Right cardiac atrium (tissue), 5 donors: ENCODE results near the gene CMPK1. TPM values are rescaled to one million over a fixed set of nuclear protein-coding genes. Genes with fewer than 3 reads are reported as not detected.
"Not testable (repeated sequence)": the region's sequence is repeated elsewhere in the genome, so short reads cannot be mapped to it uniquely, and the experiment has no call there.

Source experiments
- ATAC-seq, 2 donors: fragments of 200-7000 bp; cut with Tn5 transposase; one replicate each; pipeline versions ENCODE4 v1.8.0 to v1.9.1; 2020; ENCODE audit warnings: moderate library complexity in 2 of 2, mild to moderate bottlenecking in 1 of 2
- DNase-seq, 3 donors: peaks; one replicate each; pipeline ENCODE4 v3.0.0-alpha.2; 2020
- H3K27ac ChIP-seq: one replicate; pipeline ENCODE4 v1.5.1; 2013; ENCODE audit warnings: mild to moderate bottlenecking, low read length, control low read depth, moderate library complexity
- H3K27me3 ChIP-seq: one replicate; pipeline ENCODE4 v1.6.1; 2013; ENCODE audit not compliant: control insufficient read depth, insufficient read depth
- H3K4me1 ChIP-seq: one replicate; pipeline ENCODE4 v1.6.1; 2013; ENCODE audit warnings: low read length; ENCODE audit not compliant: control insufficient read depth, insufficient read depth
- H3K4me3 ChIP-seq: one replicate; pipeline ENCODE4 v1.5.1; 2013; ENCODE audit warnings: low read length, control low read depth
- H3K9me3 ChIP-seq: one replicate; pipeline ENCODE4 v1.6.1; 2013; ENCODE audit warnings: low read length; ENCODE audit not compliant: control insufficient read depth
- WGBS: extraction: QIAGEN DNeasy Blood & Tissue Kit; methylation state at CpG from one replicate; pipeline ENCODE4 v1.1.7; 2013; 5-methylcytosine and 5-hydroxymethylcytosine counted together
- intact Hi-C, 4 donors: fragments of 100-400 bp; cut with DNase I; formaldehyde crosslinking; loops; one replicate each; pipeline versions ENCODE4 v1.11.0 to v1.14.0; 2022 to 2023
- polyA plus RNA-seq: library from polyadenylated mRNA; stranded (reverse); fragments of 200-250 nt; gene quantifications from one replicate; pipeline ENCODE4 v1.2.3, GENCODE V29; 2013
- total RNA-seq, 4 donors: library from RNA; stranded (reverse); fragmentation: NEBNext Ultra II Directional; extraction: Animal tissue kit (Norgen Biotek cat#: 25700); gene quantifications; one replicate each; pipeline ENCODE4 v1.2.1, GENCODE V29; 2021
- donor health status: healthy with polysubstance abuse.
- donor health status: DM: no; HTN: yes; CAD: no.
- donor health status: DM: no; HTN: no; CAD: no.
- donor health status: DM: no; HTN: yes; CAD: no; lungs with severe emphysema.
- donor health status: DM: yes; HTN: yes; CAD: no.

CMPK1 gene
- total and polyA plus RNA-seq, 5 donors: 53.6 to 103 (median 77.5) TPM

DNA sequence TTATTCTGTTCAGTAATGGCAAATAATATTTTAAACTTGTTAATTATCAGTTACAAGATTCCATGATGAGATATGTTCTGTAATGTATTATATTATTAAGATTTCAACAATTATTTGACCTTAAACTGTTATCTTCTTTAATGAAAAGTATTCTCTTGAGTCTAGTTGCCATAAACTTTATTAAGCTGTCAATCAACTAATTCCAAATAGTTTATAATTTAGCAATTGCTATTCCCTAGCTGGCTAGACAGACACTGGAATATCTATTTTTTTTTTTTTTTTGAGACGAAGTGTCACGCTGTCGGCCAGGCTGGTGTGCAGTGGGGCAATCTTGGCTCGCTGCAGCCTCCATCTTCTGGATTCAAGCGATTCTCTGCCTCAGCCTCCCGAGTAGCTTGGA, 3.8 kb downstream of the CMPK1 start:
- Histone ChIP-seq H3K9me3 (no peaks in the 10 kb centered on the region), H3K27ac (no peak overlapping the region), H3K27me3 (no peaks in the 10 kb centered on the region), H3K4me3 (no peak overlapping the region), H3K4me1 (peaks cover 3% of the 10 kb centered on the region)
- WGBS: 80% methylated on average over 6 of the region's 6 CpGs
- no peak for ATAC-seq
- DNase-seq: no peak
- intact Hi-C loops: no loop called here

DNA sequence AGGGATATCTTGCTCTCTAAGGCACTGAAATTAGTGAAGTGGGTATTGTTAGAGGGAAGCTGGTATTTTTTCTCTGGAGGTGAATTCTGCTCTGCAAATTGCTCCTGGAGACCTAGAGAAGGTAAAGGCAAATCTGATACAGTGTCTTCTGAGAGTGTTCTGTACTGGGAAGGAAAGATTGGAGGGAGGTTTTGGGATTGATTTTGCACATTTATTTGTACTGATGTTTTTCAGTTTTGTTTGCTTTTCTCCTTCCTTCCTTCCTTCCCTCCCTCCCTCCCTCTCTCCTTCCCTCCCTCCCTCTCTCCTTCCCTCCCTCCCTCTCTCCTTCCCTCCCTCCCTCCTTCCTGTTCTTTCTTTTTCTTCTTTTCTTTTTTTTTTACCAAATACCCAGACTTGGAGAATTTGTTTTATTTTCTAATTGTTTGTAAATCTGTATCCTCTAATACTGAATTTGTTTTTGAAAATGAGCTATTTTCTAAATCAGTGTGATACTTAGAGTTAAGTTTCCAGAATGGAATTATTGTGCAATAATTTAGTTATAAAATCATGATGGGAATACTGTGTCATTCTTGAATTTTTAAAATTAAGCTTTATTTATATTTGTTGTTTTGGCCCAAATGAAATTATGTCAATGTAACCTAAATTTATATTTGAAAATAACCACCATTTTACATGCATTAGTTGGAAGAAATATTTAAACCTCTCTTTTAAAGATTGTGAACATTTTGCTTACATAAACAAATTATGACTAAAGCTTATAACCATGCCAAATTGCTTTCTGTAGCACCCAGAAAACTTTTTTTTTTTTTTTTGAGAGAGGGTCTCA, 4.9 kb downstream of the CMPK1 start:
- Histone ChIP-seq H3K4me3 (no peak overlapping the region), H3K27ac (no peak overlapping the region), H3K9me3 (no peaks in the 10 kb centered on the region), H3K27me3 (no peaks in the 10 kb centered on the region), H3K4me1 (no peaks in the 10 kb centered on the region)
- intact Hi-C loops: no loop called here
- no peak for ATAC-seq
- no peak for DNase-seq

DNA sequence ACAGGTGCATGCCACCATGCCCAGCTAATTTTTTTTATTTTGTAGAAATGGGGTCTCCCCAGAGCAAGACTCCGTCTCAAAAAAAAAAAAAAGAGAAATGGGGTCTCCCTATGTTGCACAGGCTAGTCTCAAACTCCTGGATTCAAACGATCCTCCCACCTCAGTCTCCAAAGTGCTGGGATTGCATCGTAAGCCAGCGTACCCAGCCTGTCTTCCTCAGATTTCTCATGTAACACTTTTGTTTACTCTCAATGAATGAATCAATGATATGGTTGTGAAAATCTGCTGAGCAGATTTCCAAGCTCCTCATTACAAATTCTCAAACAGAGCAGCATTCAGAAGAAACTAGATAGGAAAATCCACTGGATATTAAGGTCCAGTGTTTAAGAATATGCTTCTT, 6.6 kb downstream of the CMPK1 start:
- no peak for ATAC-seq
- no peak overlapping the region for H3K4me3 ChIP-seq
- no peak for DNase-seq
- H3K27me3 ChIP-seq: no peaks in the 10 kb centered on the region
- 56% methylated on average over 4 of the region's 4 CpGs for WGBS
- no peaks in the 10 kb centered on the region for H3K9me3 ChIP-seq
- intact Hi-C loops: no loop called here
- no peaks in the 10 kb centered on the region for H3K4me1 ChIP-seq
- H3K27ac ChIP-seq: no peak overlapping the region

DNA sequence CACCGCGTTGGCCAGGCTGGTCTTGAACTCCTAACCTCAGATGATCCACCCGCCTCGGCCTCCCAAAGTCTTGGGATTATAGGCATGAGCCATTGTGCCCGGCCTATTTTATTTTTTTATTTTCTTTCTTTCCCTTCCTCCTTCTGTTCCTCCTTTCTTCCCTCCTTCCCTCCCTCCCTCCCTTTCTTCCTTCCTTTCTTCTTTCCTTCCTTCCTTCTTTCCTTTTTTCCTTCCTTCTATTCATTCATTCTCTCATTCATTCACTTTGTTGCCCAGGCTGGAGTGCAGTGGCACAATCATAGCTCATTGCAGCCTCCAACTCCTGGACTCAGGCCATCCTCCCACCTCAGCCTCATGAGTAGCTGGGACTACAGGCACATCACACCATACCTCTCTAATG, 13.4 kb downstream of the CMPK1 start:
- H3K27me3 ChIP-seq, H3K27ac ChIP-seq, ATAC-seq, H3K4me1 ChIP-seq, H3K4me3 ChIP-seq, H3K9me3 ChIP-seq, DNase-seq, intact Hi-C loops: not testable (repeated sequence)
- 97% methylated on average over 5 of the region's 5 CpGs for WGBS

DNA sequence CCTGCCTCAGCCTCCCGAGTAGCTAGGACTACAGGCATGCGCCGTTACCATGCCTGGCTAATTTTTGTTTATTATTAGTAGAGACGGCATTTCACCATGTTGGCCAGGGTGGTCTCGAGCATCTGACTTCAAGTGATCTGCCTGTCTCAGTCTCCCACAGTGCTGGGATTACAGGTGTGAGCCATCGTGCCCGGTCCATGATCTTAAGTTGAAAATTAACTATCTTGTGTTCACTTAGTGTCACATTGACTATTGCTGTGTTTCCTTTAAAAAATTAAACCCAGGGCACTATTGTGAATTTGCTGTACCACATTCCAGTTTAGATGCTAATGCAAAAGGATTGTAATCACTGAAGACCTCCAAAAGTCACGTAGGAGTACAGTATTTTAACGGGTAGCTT, 14.1 kb downstream of the CMPK1 start:
- H3K27ac ChIP-seq: no peak overlapping the region
- intact Hi-C loops: no loop called here
- H3K4me3 ChIP-seq: no peak overlapping the region
- no peaks in the 10 kb centered on the region for H3K4me1 ChIP-seq
- 95% methylated on average over 9 of the region's 9 CpGs for WGBS
- ATAC-seq (no peak), DNase-seq (no peak)
- no peaks in the 10 kb centered on the region for H3K9me3 ChIP-seq
- H3K27me3 ChIP-seq: no peaks in the 10 kb centered on the region

DNA sequence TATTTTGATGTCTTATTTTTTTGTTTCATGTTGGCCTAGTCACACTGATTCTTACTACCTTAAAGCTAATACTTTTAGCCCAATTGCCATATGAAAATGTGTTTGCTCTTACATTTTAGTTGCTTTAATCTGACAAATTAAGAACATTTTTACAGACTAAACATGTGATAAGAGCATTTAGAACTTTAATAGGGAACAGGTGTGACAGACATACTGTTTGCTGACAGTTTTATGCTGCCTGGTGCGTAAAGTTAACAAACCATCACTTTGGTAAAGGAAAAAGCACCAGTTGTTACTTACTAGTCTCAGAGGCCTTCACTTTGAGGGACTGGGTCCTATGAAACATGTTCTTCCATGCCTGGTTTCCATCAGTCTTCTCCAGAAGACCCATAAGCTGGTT, 14.7 kb downstream of the CMPK1 start:
- DNase-seq (no peak), ATAC-seq (no peak)
- H3K27ac ChIP-seq: no peak overlapping the region
- 97% methylated on average over 1 of the region's 1 CpG for WGBS
- H3K4me1 ChIP-seq: no peaks in the 10 kb centered on the region
- no peak overlapping the region for H3K4me3 ChIP-seq
- no peaks in the 10 kb centered on the region for H3K9me3 ChIP-seq
- H3K27me3 ChIP-seq: no peaks in the 10 kb centered on the region
- intact Hi-C loops: no loop called here

DNA sequence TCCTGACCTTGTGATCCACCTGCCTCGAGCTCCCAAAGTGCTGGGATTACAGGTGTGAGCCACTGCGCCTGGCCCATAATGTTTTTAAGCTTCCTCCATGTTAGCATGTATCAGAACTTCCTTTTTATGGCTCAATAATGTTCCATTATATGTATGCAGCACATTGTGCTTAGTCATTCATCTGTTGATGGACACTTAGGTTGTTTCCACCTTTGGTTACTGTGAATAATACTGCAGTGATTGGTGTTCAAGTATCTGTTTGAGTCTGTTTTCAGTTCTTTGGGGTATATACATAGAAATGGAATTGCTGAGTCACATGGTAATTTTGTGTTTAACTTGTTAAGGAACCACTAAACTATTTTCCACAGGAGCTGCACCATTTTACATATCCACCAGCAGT, 17.7 kb downstream of the CMPK1 start:
- Histone ChIP-seq H3K4me1 (no peaks in the 10 kb centered on the region), H3K27ac (no peak overlapping the region), H3K9me3 (no peaks in the 10 kb centered on the region), H3K4me3 (no peak overlapping the region), H3K27me3 (no peaks in the 10 kb centered on the region)
- DNase-seq (no peak), ATAC-seq (no peak)
- intact Hi-C loops: no loop called here
- 98% methylated on average over 2 of the region's 2 CpGs for WGBS

DNA sequence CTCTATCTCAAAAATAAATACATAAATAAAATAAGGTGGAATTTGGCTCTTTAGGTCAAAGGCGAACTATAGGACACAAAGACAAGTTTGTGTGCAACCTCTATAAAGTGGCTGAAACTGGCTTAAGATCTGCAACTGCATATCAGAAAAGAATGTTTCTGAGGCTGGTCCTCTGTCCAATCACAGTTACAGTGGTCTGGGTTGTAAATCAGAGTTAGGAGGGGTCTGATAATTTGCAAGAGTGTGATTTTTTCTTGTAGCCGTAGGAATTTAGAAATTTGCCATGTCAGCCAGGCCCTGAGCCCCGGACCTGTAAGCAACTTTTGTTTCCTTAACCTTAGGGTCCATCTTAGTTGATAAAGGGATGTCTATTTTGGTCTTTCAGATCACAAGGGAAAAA, 27.8 kb downstream of the CMPK1 start:
- Histone ChIP-seq H3K4me1 (no peaks in the 10 kb centered on the region), H3K27me3 (no peaks in the 10 kb centered on the region), H3K9me3 (no peaks in the 10 kb centered on the region), H3K4me3 (no peak overlapping the region), H3K27ac (no peak overlapping the region)
- DNase-seq (no peak), ATAC-seq (peak in 1 of 2 donors; percentile 47)
- 67% methylated on average over 3 of the region's 3 CpGs for WGBS
- intact Hi-C loops: no loop called here

DNA sequence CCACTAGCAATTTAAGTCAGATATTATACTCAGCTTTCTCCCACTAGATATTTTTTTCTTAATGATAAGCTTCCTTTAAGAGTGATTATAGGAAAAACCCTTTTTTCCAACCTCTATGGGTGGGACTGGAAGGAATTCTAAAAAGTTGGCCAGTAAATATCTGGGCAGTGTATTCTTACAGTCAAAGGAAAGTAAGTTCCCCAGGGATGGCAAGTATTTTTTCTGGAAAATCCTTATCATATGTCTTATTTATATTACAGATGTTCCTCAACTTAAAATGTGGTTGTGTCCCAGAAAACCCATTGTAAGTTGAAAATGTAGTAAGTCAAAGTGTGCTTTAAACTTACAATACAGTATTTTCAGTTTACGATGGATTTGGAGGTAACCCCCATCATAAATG, 29.2 kb downstream of the CMPK1 start:
- WGBS: 80% methylated on average over 1 of the region's 1 CpG
- Histone ChIP-seq H3K4me1 (no peaks in the 10 kb centered on the region), H3K9me3 (no peaks in the 10 kb centered on the region), H3K4me3 (no peak overlapping the region), H3K27ac (no peak overlapping the region), H3K27me3 (no peaks in the 10 kb centered on the region)
- DNase-seq (no peak), ATAC-seq (peak in 1 of 2 donors; percentile 73)
- intact Hi-C loops: no loop called here

DNA sequence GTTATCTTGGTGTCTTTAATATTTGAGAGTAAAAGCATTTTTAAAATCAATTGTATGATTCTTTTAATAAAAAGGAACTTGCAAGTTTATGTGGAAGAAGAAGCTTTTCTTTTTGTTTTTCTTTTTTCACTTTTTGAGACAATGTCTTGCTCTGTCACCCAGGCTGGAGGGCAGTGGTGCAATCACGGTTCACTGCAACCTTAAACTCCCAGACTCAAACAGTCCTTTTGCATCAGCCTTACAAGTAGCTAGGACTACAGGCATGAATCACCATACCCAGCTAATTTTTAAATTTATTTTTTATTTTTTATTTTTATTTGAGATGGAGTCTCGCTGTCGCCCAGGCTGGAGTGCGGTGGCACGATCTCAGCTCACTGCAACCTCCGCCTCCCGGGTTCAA, 34.1 kb downstream of the CMPK1 start:
- H3K27me3 ChIP-seq: no peaks in the 10 kb centered on the region
- ATAC-seq (no peak), DNase-seq (no peak)
- WGBS: 95% methylated on average over 7 of the region's 7 CpGs
- intact Hi-C loops: no loop called here
- H3K4me3 ChIP-seq: no peak overlapping the region
- no peaks in the 10 kb centered on the region for H3K4me1 ChIP-seq
- no peaks in the 10 kb centered on the region for H3K9me3 ChIP-seq
- H3K27ac ChIP-seq: no peak overlapping the region

DNA sequence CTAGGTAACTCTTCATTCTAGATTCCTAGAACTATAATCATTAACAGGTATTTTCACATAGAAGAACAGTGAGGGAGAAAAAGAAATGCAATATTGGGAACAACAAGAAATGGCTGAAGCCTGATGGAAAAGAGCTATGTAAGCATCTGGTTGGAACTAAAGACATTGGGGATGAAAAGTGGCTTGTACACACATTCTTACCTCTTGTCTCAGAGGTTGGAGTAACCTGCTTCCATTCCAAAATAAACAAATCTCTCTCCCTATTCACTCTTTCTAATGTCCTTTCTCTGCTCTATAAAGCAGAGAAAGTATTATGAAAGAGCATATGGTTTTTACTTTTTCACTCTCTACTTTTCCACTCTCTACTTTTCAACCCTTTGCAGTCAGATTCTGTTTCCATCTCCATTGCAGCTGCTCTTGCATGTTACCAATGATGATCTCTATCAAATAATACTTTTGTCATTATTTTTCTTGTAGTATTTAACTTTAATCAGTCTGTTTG, 37.5 kb downstream of the CMPK1 start:
- DNase-seq (no peak), ATAC-seq (no peak)
- no peak overlapping the region for H3K4me3 ChIP-seq

DNA sequence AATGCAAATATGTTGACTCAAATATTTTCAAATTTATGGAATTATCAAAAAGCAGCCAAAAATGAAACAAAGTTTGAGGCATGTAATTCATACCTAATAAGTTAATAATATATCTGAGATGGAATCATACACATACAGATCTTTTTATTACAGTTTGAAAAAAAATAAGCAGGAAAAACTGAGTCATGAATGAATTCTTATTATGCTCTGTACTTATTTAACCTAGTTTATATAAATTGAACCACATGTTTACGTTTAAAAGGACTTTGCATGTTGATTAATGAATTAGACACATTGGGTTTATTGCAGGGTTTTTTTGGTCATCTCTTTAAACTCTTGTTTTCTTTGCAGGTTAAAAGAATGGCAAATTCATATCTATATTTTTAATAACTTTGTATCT, 40.9 kb downstream of the CMPK1 start:
- WGBS: 81% methylated on average over 1 of the region's 1 CpG
- ATAC-seq: no peak
- H3K4me1 ChIP-seq: no peaks in the 10 kb centered on the region

More for the DNA sequence above, 37.5 kb downstream of the CMPK1 start:
- no peaks in the 10 kb centered on the region for H3K9me3 ChIP-seq
- no peaks in the 10 kb centered on the region for H3K27me3 ChIP-seq
- H3K4me1 ChIP-seq: no peaks in the 10 kb centered on the region
- H3K27ac ChIP-seq: no peak overlapping the region
- intact Hi-C loops: no loop called here

More for the DNA sequence above, 40.9 kb downstream of the CMPK1 start:
- intact Hi-C loops: no loop called here
- no peak for DNase-seq
- Histone ChIP-seq H3K27ac (no peak overlapping the region), H3K27me3 (no peaks in the 10 kb centered on the region), H3K9me3 (no peaks in the 10 kb centered on the region), H3K4me3 (no peak overlapping the region)
